HCT116 (cell line): ENCODE measurements around the gene PRSS33. TPM values are rescaled to one million over a fixed set of nuclear protein-coding genes. Genes with fewer than 3 reads are reported as not detected.

ENCODE experiments used
- ATAC-seq: fragments of 200-7000 bp; cut with Tn5 transposase; 2 replicates; pipeline ENCODE4 v1.9.1; 2020; ENCODE audit warnings: mild to moderate bottlenecking, moderate library complexity
- BruUV-seq: library from RNA; stranded (reverse); fragments of 400-500 nt; replicated peaks from 2 replicates; lab custom pipeline; 2021; lab: Mats Ljungman, UMichigan
- CTCF ChIA-PET: fragments of 300-600 bp; sonication (Branson Sonifier 250); formaldehyde crosslinking; loops from one replicate; lab custom pipeline; 2021; ENCODE audit warnings: antibody characterized with exemption; lab: Charles Lee
- POLR2A ChIA-PET: fragments of 300-600, 350-600 bp; sonication (Branson Sonifier 250); formaldehyde crosslinking; loops from one replicate; lab custom pipeline; 2021; ENCODE audit warnings: antibody characterized with exemption; lab: Charles Lee
- RAD21 ChIA-PET, 2 experiments: fragments of 300-600 bp; sonication (Branson Sonifier 250); formaldehyde crosslinking; loops; one replicate each; lab custom pipeline; 2023; ENCODE audit warnings: low total read pairs in 2 of 2; ENCODE audit not compliant: uncharacterized antibody in 2 of 2, unreplicated experiment in 2 of 2, low non-redundant PET in 1 of 2; lab: Charles Lee
- DNase-seq: peaks from one replicate; pipeline ENCODE4 v3.0.0-alpha.2; 2010; ENCODE audit warnings: low read depth, low spot score
- H2AFZ ChIP-seq: fragments of 200-600 bp; shearing (Covaris generic), sonication (generic); 2 replicates; pipeline ENCODE4 v1.6.1; 2017; ENCODE audit warnings: low read depth, mixed run types, mixed read lengths, antibody characterized with exemption, low read length; ENCODE audit not compliant: poor library complexity, severe bottlenecking
- H3K27ac ChIP-seq: 2 replicates; pipeline ENCODE4 v1.5.1; 2012; ENCODE audit warnings: low read depth, low read length
- H3K27me3 ChIP-seq: fragments of 200-600 bp; sonication (generic); 2 replicates; pipeline ENCODE4 v1.6.1; 2016; ENCODE audit warnings: mixed run types, low read length, mixed read lengths; ENCODE audit not compliant: insufficient read depth
- H3K36me3 ChIP-seq, 2 experiments: fragments of 200-500 bp in 1 of 2; fragments of 200-600 bp in 1 of 2; sonication (Bioruptor generic) in 1 of 2; sonication (generic) in 1 of 2; 2 replicates each; pipeline versions ENCODE4 v1.5.1 to v1.6.1; 2014 to 2016; ENCODE audit warnings: low read length in 2 of 2, inconsistent platforms in 1 of 2, mixed read lengths in 1 of 2, mixed run types in 1 of 2; ENCODE audit not compliant: insufficient read depth in 2 of 2, control insufficient read depth in 1 of 2
- H3K4me1 ChIP-seq, 2 experiments: fragments of 200-600 bp in 1 of 2; sonication (generic) in 1 of 2; 2 replicates each; pipeline versions ENCODE4 v1.5.1 to v1.6.1; 2012 to 2017; ENCODE audit warnings: low read length in 2 of 2, inconsistent platforms in 1 of 2, mild to moderate bottlenecking in 1 of 2, mixed read lengths in 1 of 2, mixed run types in 1 of 2, moderate library complexity in 1 of 2; ENCODE audit not compliant: insufficient read depth in 2 of 2, control insufficient read depth in 1 of 2
- H3K4me2 ChIP-seq: fragments of 200-600 bp; sonication (generic); 2 replicates; pipeline ENCODE4 v1.6.1; 2017; ENCODE audit warnings: mixed run types, low read length, mixed read lengths
- H3K4me3 ChIP-seq, 2 experiments: fragments of 200-600 bp in 1 of 2; sonication (generic) in 1 of 2; replicated peaks in 1 of 2; 2 replicates each; pipeline ENCODE4 v1.5.1; 2011 to 2016; ENCODE audit warnings: low read length in 2 of 2, control low read depth in 1 of 2, low read depth in 1 of 2, mild to moderate bottlenecking in 1 of 2, mixed read lengths in 1 of 2, mixed run types in 1 of 2
- H3K79me2 ChIP-seq: fragments of 200-600 bp; sonication (generic); 2 replicates; pipeline ENCODE4 v1.6.1; 2017; ENCODE audit warnings: mild to moderate bottlenecking, mixed run types, low read length, moderate library complexity, mixed read lengths; ENCODE audit not compliant: insufficient read depth
- H3K9ac ChIP-seq: fragments of 200-600 bp; sonication (generic); 2 replicates; pipeline ENCODE4 v1.6.1; 2016; ENCODE audit warnings: low read length, mixed read lengths
- H3K9me2 ChIP-seq: fragments of 200-600 bp; sonication (generic), shearing (Covaris generic); 2 replicates; pipeline ENCODE4 v1.6.1; 2017; ENCODE audit warnings: mixed run types, mild to moderate bottlenecking, moderate library complexity; ENCODE audit not compliant: insufficient read depth
- H3K9me3 ChIP-seq, 2 experiments: fragments of 200-500 bp in 1 of 2; fragments of 200-600 bp in 1 of 2; sonication (Bioruptor generic) in 1 of 2; sonication (generic) in 1 of 2; 2 replicates each; pipeline ENCODE4 v1.6.1; 2014 to 2017; ENCODE audit warnings: low read length in 2 of 2, mixed read lengths in 2 of 2, inconsistent platforms in 1 of 2, low read depth in 1 of 2, mild to moderate bottlenecking in 1 of 2, mixed run types in 1 of 2, moderate library complexity in 1 of 2; ENCODE audit not compliant: control insufficient read depth in 1 of 2, insufficient read depth in 1 of 2
- H4K20me1 ChIP-seq: fragments of 200-600 bp; sonication (generic), shearing (Covaris generic); 2 replicates; pipeline ENCODE4 v1.6.1; 2017; ENCODE audit warnings: mixed run types, mild to moderate bottlenecking, moderate library complexity; ENCODE audit not compliant: insufficient read depth
- ATF3 ChIP-seq: IDR thresholded peaks from 2 replicates; pipeline ENCODE4 v1.6.1; 2012
- CBX3 ChIP-seq: IDR thresholded peaks from 2 replicates; pipeline ENCODE4 v1.6.1; 2012; ENCODE audit warnings: low read depth
- CEBPB ChIP-seq: IDR thresholded peaks from 2 replicates; pipeline ENCODE4 v1.6.1; 2012; ENCODE audit warnings: low read depth
- ELF1 ChIP-seq: IDR thresholded peaks from 2 replicates; pipeline ENCODE4 v1.6.1; 2012; ENCODE audit warnings: low read depth, borderline replicate concordance
- EZH2 ChIP-seq: fragments of 200-600 bp; sonication (generic); IDR thresholded peaks from 2 replicates; pipeline ENCODE4 v1.6.1; 2017; ENCODE audit warnings: antibody characterized with exemption, mixed run types
- EZH2phosphoT487 ChIP-seq: fragments of 200-600 bp; IDR thresholded peaks from 2 replicates; pipeline ENCODE4 v1.6.1; 2018; ENCODE audit warnings: antibody characterized with exemption, borderline replicate concordance
- FOSL1 ChIP-seq: IDR thresholded peaks from 2 replicates; pipeline ENCODE4 v1.6.1; 2012; ENCODE audit warnings: low read depth
- MAX ChIP-seq: IDR thresholded peaks from 2 replicates; pipeline ENCODE4 v1.6.1; 2012
- POLR2AphosphoS5 ChIP-seq: IDR thresholded peaks from 2 replicates; pipeline ENCODE4 v1.6.1; 2011; ENCODE audit warnings: mild to moderate bottlenecking, low read depth, low read length, moderate library complexity
- RAD21 ChIP-seq: IDR thresholded peaks from 2 replicates; pipeline ENCODE4 v1.6.1; 2012; ENCODE audit warnings: low read depth, mild to moderate bottlenecking
- REST ChIP-seq: IDR thresholded peaks from 2 replicates; pipeline ENCODE4 v1.6.1; 2012; ENCODE audit warnings: low read depth
- SIN3A ChIP-seq: IDR thresholded peaks from 2 replicates; pipeline ENCODE4 v1.6.1; 2012; ENCODE audit warnings: low read depth
- SP1 ChIP-seq: IDR thresholded peaks from 2 replicates; pipeline ENCODE4 v1.6.1; 2012; ENCODE audit warnings: low read depth
- SRF ChIP-seq: IDR thresholded peaks from 2 replicates; pipeline ENCODE4 v1.6.1; 2012; ENCODE audit warnings: low read depth
- YY1 ChIP-seq: IDR thresholded peaks from 2 replicates; pipeline ENCODE4 v1.6.1; 2011; ENCODE audit warnings: low read length, low read depth, moderate library complexity, mild to moderate bottlenecking; ENCODE audit not compliant: insufficient replicate concordance; ENCODE audit errors: extremely low read depth
- ZFX ChIP-seq: fragments of 450-650 bp; IDR thresholded peaks from 2 replicates; pipeline ENCODE4 v1.6.1; 2017
- ZNF274 ChIP-seq: fragments of 200-500 bp; sonication (Bioruptor generic); IDR thresholded peaks from 2 replicates; pipeline ENCODE4 v1.6.1; 2014; ENCODE audit warnings: mild to moderate bottlenecking, low read depth, low read length, inconsistent platforms
- intact Hi-C: fragments of 100-400 bp; cut with micrococcal nuclease; formaldehyde crosslinking; loops from 2 replicates; pipeline ENCODE4 v1.10.0; 2022
- total RNA-seq: library from RNA; stranded (reverse); gene quantifications from one replicate; pipeline ENCODE4 v1.2.1, GENCODE V29; 2021; ENCODE audit not compliant: unreplicated experiment

Gene PRSS33
- total RNA-seq, 1 experiment from 2014 or later: not detected

GRCh38 chr16:2777903-2778629, 9.3 kb downstream of the PRSS33 start:
- BruUV-seq: no TSS peak
- Histone ChIP-seq H3K4me2 (peak overlapping the region; percentile 100), H3K4me3 (peak overlapping the region; percentile 99), H3K27me3 (no peaks in the 10 kb centered on the region), H2AFZ (no peak overlapping the region), H3K4me1 (peaks cover 11 to 32% of the 10 kb centered on the region in 2 experiments), H3K79me2 (peaks cover 48% of the 10 kb centered on the region), H3K9me3 (no peaks in the 10 kb centered on the region), H3K9me2 (no peaks in the 10 kb centered on the region), H4K20me1 (no peaks in the 10 kb centered on the region), H3K36me3 (peaks cover 4 to 19% of the 10 kb centered on the region in 2 experiments), H3K27ac (peak overlapping the region; percentile 100), H3K9ac (peak overlapping the region; percentile 100)
- intact Hi-C loops: no loop called here
- ChIA-PET RAD21 (no interaction called here), CTCF (no interaction called here), POLR2A (no interaction called here)
- no peak for DNase-seq
- peak; percentile 19 for ATAC-seq
- TF ChIP-seq POLR2AphosphoS5 (no peak; the same call in none of the 2 replicates), CBX3 (no peak), ELF1 (no peak), REST (no peak), EZH2phosphoT487 (no peak), RAD21 (no peak), SIN3A (no peak), ATF3 (no peak), CEBPB (no peak), ZFX (no peak), ZNF274 (no peak), YY1 (no peak), SP1 (no peak), EZH2 (no peak), MAX (no peak; the same call in 1 of the 2 replicates), SRF (no peak), FOSL1 (no peak)
